Measurements from ENCODE around the gene SYCP2L. TPM values are rescaled to one million over a fixed set of nuclear protein-coding genes. Genes with fewer than 3 reads are reported as not detected.
A peak's percentile ranks its signal among the peaks of the same experiment; 100 is the strongest.

The SYCP2L gene
- total and polyA plus RNA-seq, 10 of the 15 experiments (the other 5 are each of a cell fraction or from before 2014, with no cell fraction given), result 0.03 to 0.12 (median 0.04) TPM; not detected in 7

GRCh38 chr6:10843554-10843953 lies 43.3 kb upstream of the SYCP2L start:
- Histone ChIP-seq H2AFZ (ENCODE audit: control insufficient read depth, low read depth, low read length) (no peak overlapping the region), H3K9me3 (replicated peaks; ENCODE audit: control insufficient read depth, insufficient read depth, low read length) (no peaks in the 10 kb centered on the region), H3K4me1 (ENCODE audit: control insufficient read depth, insufficient read depth, low read length) (peaks cover 5% of the 10 kb centered on the region; the same call in 1 of the 2 replicates), H3K27ac (ENCODE audit: control insufficient read depth, insufficient read depth) (no peak overlapping the region), H3K4me3 (no peak overlapping the region), H3K36me3 (ENCODE audit: control insufficient read depth in 2 of 2, insufficient read depth in 2 of 2, low read length in 1 of 2) (no peaks in the 10 kb centered on the region), H3K9ac (ENCODE audit: control insufficient read depth, insufficient read depth, low read length) (no peak overlapping the region), H4K20me1 (ENCODE audit: control insufficient read depth, insufficient read depth) (no peaks in the 10 kb centered on the region), H3K27me3 (replicated peaks in 1 of 2; ENCODE audit: control insufficient read depth in 2 of 2, insufficient read depth in 2 of 2, low read length in 1 of 2) (no peaks in the 10 kb centered on the region), H3K4me2 (ENCODE audit: control insufficient read depth, insufficient read depth) (no peak overlapping the region), H3K79me2 (ENCODE audit: control insufficient read depth, insufficient read depth, low read length) (no peaks in the 10 kb centered on the region)
- in situ Hi-C loops (cut with MboI) (no loop called here), intact Hi-C loops (cut with micrococcal nuclease; ENCODE audit: unreplicated experiment) (no loop called here)
- ChIA-PET SMC1A (ENCODE audit: uncharacterized antibody, unreplicated experiment) (no interaction called here), POLR2A (no interaction called here), RAD21 (ENCODE audit: unreplicated experiment) (no interaction called here), CTCF (interaction anchor here (0.6 kb wide), 1 partner anchor 1594 kb away, joined by 3 read pairs; no protein-coding TSS in a partner anchor)
- no peak for TF ChIP-seq FOXM1 (IDR thresholded peaks at IDR 0.05; ENCODE audit: low read depth, low read length)
- DNase-seq (ENCODE audit: low read depth, low spot score) (no peak), FAIRE-seq (no peak), ATAC-seq (no peak)
- BruUV-seq (replicated peaks), result no TSS peak

- Histone ChIP-seq H2AFZ (ENCODE audit: control insufficient read depth, low read depth, low read length) (no peak overlapping the region), H3K4me2 (ENCODE audit: control insufficient read depth, insufficient read depth) (no peak overlapping the region), H3K4me3 (no peak overlapping the region), H3K4me1 (ENCODE audit: control insufficient read depth, insufficient read depth, low read length) (no peaks in the 10 kb centered on the region), H3K27ac (ENCODE audit: control insufficient read depth, insufficient read depth) (no peak overlapping the region), H3K36me3 (ENCODE audit: control insufficient read depth in 2 of 2, insufficient read depth in 2 of 2, low read length in 1 of 2) (no peaks in the 10 kb centered on the region), H4K20me1 (ENCODE audit: control insufficient read depth, insufficient read depth) (no peaks in the 10 kb centered on the region), H3K27me3 (replicated peaks in 1 of 2; ENCODE audit: control insufficient read depth in 2 of 2, insufficient read depth in 2 of 2, low read length in 1 of 2) (no peaks in the 10 kb centered on the region), H3K9ac (ENCODE audit: control insufficient read depth, insufficient read depth, low read length) (no peak overlapping the region), H3K9me3 (replicated peaks; ENCODE audit: control insufficient read depth, insufficient read depth, low read length) (no peaks in the 10 kb centered on the region), H3K79me2 (ENCODE audit: control insufficient read depth, insufficient read depth, low read length) (no peaks in the 10 kb centered on the region)
- SMC1A ChIA-PET (ENCODE audit: uncharacterized antibody, unreplicated experiment), result interaction anchor here (0.5 to 1.8 kb wide), 3 partner anchors 9 to 219 kb away, joined by 3 to 5 read pairs (median 4); partner anchors contain the start of gene MAK
- intact Hi-C loops (cut with micrococcal nuclease; ENCODE audit: unreplicated experiment) (loop anchor here (1.0 kb wide), 1 partner anchor 222 kb away; no protein-coding TSS in a partner anchor), in situ Hi-C loops (cut with MboI) (no loop called here)
- POLR2A ChIA-PET, result no interaction called here
- FAIRE-seq (no peak), ATAC-seq (no peak), DNase-seq (ENCODE audit: low read depth, low spot score) (no peak)
- WGBS (ENCODE audit: insufficient coverage, insufficient replicate concordance, low lambda C conversion rate, missing lambda C conversion rate), result 50% methylated on average over 2 of the region's 3 CpGs
- CTCF ChIA-PET, result interaction anchor here (1.2 to 3.8 kb wide), 5 partner anchors 104 to 221 kb away, joined by 3 to 20 read pairs (median 5); no protein-coding TSS in a partner anchor
- no TSS peak for BruUV-seq (replicated peaks)
- TF ChIP-seq MTA3 (IDR thresholded peaks at IDR 0.05; ENCODE audit: borderline replicate concordance, low read length) (no peak), RAD21 (IDR thresholded peaks at IDR 0.05; ENCODE audit: insufficient read depth, low read depth, low read length) (0 out of 2 replicates have a peak, but pooled peaks have one; percentile 13), ZNF384 (IDR thresholded peaks at IDR 0.05; ENCODE audit: borderline replicate concordance, low read depth, low read length) (peak; percentile 54; the same call in 1 of the 2 replicates), ZBED1 (IDR thresholded peaks at IDR 0.05; ENCODE audit: borderline replicate concordance) (no peak), ASH2L (IDR thresholded peaks at IDR 0.05; ENCODE audit: borderline replicate concordance, low read depth) (no peak), TARDBP (IDR thresholded peaks at IDR 0.05; ENCODE audit: borderline replicate concordance) (no peak), SMC3 (IDR thresholded peaks at IDR 0.05; ENCODE audit: borderline replicate concordance, low read length) (peak; percentile 39; the same call in 1 of the 2 replicates)
- RAD21 ChIA-PET (ENCODE audit: unreplicated experiment), result interaction anchor here (0.8 to 1.2 kb wide), 2 partner anchors 216 to 222 kb away, joined by 3 read pairs; no protein-coding TSS in a partner anchor
These were observed 39.2 kb upstream of the SYCP2L start for GRCh38 chr6:10847684-10848083.

Measured in GM12878 (cell line).